ENCODE data around the gene SLAMF8. TPM values are rescaled to one million over a fixed set of nuclear protein-coding genes. Genes with fewer than 3 reads are reported as not detected.

The SLAMF8 gene
- total RNA-seq, 1 experiment from 2014 or later, result not detected

GRCh38 chr1:159829822-159830465 is 3.3 kb downstream of the SLAMF8 start:
- Mint-ChIP-seq H3K9me3 (no peaks in the 10 kb centered on the region), H3K27ac (no peak overlapping the region), H3K4me1 (peaks cover 5% of the 10 kb centered on the region), H3K27me3 (ENCODE audit: low read depth) (peaks cover 18% of the 10 kb centered on the region), H3K4me3 (no peak overlapping the region), H3K36me3 (no peaks in the 10 kb centered on the region)
- DNase-seq (ENCODE audit: low spot score) (no peak), ATAC-seq (no peak)
- POLR2A ChIA-PET, result interaction anchor here (0.5 kb wide), 1 partner anchor 12 kb away, joined by 6 read pairs; no protein-coding TSS in a partner anchor
- CTCF ChIA-PET, result interaction anchor here (0.6 to 6.0 kb wide), 20 partner anchors 12 to 266 kb away, joined by 3 to 41 read pairs (median 4); partner anchors contain the start of genes DUSP23 and VSIG8
- TF ChIP-seq ZNF671 (CRISPR knock-in tag; IDR thresholded peaks at IDR 0.05), result no peak
- TF ChIP-seq ZNF425 (CRISPR knock-in tag; conservative IDR thresholded peaks at IDR 0.05), result no peak
- TF ChIP-seq STAT6 (CRISPR knock-in tag; conservative IDR thresholded peaks at IDR 0.05; ENCODE audit: low read depth), result no peak
- TF ChIP-seq NR1H2 (CRISPR knock-in tag; IDR thresholded peaks at IDR 0.05), result no peak
- no peak for TF ChIP-seq RELA (CRISPR knock-in tag; IDR thresholded peaks at IDR 0.05; ENCODE audit: borderline replicate concordance)
- no peak for TF ChIP-seq CBFB (CRISPR knock-in tag; IDR thresholded peaks at IDR 0.05; ENCODE audit: low read depth)
- TF ChIP-seq GTF2I (CRISPR knock-in tag; conservative IDR thresholded peaks at IDR 0.05), result no peak
- TF ChIP-seq ATF6 (CRISPR knock-in tag; IDR thresholded peaks at IDR 0.05), result no peak
- no peak for TF ChIP-seq CREB1 (CRISPR knock-in tag; IDR thresholded peaks at IDR 0.05)
- TF ChIP-seq ZBTB43 (CRISPR knock-in tag; IDR thresholded peaks at IDR 0.05), result no peak
- TF ChIP-seq ZBTB21 (CRISPR knock-in tag; IDR thresholded peaks at IDR 0.05; ENCODE audit: borderline replicate concordance), result no peak
- TF ChIP-seq E2F1 (CRISPR knock-in tag; IDR thresholded peaks at IDR 0.05), result no peak
- TF ChIP-seq ZNF532 (CRISPR knock-in tag; IDR thresholded peaks at IDR 0.05; ENCODE audit: borderline replicate concordance), result no peak
- no peak for TF ChIP-seq ZNF423 (CRISPR knock-in tag; IDR thresholded peaks at IDR 0.05)
- no peak for TF ChIP-seq ESRRA (CRISPR knock-in tag; IDR thresholded peaks at IDR 0.05; ENCODE audit: borderline replicate concordance)
